GM19372 (cell line): Measurements from ENCODE around the gene PRSS22.

Experiments
- ATAC-seq: cut with Tn5 transposase; IDR thresholded peaks from one replicate; pipeline ENCODE4 v1.9.1; 2021; ENCODE audit warnings: mild to moderate bottlenecking, low read depth, moderate library complexity; ENCODE audit not compliant: unreplicated experiment

PRSS22 gene

GRCh38 chr16:2817340-2818271 lies 40.4 kb downstream of the PRSS22 start:
- no peak for ATAC-seq

- ATAC-seq, result no peak
Measured at GRCh38 chr16:2816751-2817339, 41.1 kb downstream of the PRSS22 start, which contains the start of gene PRSS21. TSS of gene PRSS21 (plus strand) at chr16:2817237. CDS start at chr16:2817269, 32 bp downstream.

GRCh38 chr16:2815299-2815771 lies 42.6 kb downstream of the PRSS22 start:
- no peak for ATAC-seq

DNA sequence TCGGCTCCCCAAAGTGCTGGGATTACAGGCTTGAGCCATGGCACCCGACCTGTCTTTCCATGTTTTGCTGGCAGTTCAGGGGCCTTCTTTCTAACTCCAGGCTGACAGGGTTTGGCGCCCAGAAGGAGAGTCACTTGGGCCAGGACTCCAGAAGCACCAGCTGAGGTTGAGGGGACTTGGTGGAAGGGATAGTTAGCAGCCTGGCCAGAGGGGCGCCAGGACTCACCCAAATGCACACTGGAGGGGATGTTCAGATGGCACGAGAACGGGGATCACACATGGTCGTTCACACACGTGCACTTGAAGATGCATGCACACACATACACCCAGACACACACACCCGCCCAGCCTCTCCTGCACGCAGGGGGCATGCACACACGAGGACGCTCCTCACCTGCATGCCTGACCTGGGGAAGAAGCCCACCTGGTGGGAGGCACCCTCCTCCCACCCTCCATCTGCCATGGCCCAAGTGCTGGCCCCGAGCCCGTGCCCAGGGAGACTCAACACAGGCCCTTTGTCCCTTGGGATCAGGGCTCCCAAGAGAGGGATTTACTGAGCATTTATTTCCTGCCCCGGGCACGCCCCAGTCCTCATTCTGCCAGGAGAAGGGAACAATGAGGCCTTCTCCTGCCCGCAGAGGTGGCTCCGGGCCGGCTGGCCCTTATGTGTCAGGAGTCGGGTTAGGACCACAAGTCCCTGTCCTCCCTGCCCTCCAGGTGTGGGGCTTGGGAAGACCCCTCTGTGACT lies 43.2 kb downstream of the PRSS22 start:
- no peak for ATAC-seq

- no peak for ATAC-seq
Measured at GRCh38 chr16:2813771-2814221, 44.2 kb downstream of the PRSS22 start.

DNA sequence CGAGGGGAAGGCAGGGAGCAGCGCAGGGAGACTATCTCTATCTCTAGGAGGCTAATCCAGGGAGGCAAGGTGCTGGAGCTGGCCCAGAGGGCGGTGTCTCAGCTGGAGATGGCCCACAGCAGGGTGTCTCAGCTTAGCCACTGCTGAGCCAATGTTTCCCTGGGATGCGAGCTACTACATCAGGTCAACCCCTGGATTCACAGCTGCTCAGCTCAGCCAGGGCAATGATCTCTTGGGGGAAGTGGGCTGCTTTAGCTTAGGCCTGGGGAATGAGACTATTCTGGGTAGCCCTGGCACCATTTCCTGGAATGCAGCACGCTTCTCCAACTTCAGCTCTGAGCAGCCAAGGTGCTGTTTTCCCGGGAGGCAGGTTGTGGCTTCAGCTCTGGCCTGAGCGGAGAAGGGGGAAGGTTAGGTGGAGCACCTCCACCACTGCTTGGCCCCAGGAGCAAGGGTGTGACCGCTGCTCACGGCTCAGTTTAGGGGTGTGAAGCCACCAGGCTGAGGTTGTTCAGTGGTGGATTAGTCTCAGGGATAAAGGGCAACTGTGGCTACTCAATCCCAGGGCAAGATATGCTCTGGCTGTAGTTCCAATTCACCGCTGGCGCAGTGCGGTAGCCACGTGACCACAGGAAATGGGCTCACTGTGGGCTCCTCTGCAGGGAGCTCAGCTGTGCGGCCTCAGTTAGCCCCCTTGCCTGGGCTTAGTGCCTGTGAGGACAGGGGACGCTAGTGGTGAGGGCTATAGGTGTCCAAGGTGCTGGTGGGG lies 46.1 kb downstream of the PRSS22 start:
- ATAC-seq, result no peak

GRCh38 chr16:2810651-2811050 lies 47.3 kb downstream of the PRSS22 start:
- ATAC-seq, result no peak

DNA sequence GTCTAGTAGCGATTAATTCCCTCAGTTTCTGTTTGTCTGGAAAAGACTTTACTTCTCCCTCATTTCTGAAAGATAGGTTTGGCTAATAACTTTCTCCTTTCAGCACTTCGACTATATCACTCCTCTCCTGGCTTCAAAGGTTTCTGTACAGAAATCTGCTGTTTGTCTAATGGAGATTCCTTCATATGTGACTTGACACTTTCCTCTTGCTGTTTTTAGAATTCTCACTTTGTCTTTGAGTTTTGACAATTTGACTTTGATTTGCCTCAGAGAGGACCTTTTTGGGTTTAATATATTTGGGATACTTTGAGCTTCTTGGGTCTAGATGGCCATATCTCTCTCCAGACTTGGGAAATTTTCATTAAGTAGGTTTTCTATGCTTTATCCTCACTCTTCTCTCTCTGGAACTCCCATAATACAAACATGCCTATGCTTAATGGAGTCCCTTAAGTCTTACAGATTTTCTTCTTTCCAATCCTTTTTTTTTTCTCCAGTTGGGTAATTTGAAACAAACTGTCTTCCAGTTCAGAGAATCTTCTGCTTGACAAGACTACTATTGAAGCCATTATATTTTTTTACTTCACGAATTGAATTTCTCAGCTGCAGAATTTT lies 48.7 kb downstream of the PRSS22 start:
- no peak for ATAC-seq

- no peak for ATAC-seq
Measured at GRCh38 chr16:2808181-2808580, 49.8 kb downstream of the PRSS22 start.

DNA sequence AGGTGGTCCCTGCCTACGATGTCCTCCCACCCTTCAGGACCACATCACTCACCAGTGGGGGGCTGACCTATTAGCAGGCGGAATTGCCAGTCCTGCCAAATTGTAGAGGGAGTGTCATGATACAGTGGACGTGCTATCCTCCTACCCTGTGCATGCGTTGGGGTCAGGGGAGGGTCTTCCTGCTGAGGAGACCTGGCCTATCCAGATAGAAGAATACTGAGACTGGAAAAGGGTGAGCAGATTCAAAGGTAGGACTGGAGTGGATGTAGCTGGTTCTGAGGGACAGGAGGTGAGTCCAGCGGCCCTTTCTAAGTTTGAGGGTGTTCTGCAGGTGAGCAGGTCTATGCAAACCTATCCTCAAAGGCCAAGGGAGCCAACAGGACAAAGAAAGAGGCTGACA lies 51.7 kb downstream of the PRSS22 start:
- ATAC-seq, result no peak

DNA sequence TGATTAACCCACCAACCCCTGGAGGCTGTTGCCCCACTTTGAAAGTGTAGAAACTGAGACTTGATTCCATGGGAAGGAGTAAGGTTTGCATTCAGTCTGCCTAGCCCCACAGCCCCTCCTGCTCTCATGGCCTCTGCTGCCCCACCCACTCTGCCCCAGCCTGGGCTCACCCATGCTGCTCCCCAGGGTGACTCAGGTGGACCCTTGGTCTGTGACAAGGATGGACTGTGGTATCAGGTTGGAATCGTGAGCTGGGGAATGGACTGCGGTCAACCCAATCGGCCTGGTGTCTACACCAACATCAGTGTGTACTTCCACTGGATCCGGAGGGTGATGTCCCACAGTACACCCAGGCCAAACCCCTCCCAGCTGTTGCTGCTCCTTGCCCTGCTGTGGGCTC lies 53.2 kb downstream of the PRSS22 start:
- ATAC-seq, result no peak

GRCh38 chr16:2803545-2804195 lies 54.3 kb downstream of the PRSS22 start:
- ATAC-seq, result no peak
